HK-2 (cell line): ENCODE results near the gene NOD1.

Experiments used
- DNase-seq: peaks from one replicate; pipeline ENCODE4 v3.0.0-alpha.2; 2018; ENCODE audit not compliant: unreplicated experiment

Gene NOD1

GRCh38 chr7:30470771-30471170 lies 7.8 kb downstream of the NOD1 start:
- DNase-seq, result no peak

GRCh38 chr7:30470163-30470770 lies 8.3 kb downstream of the NOD1 start:
- DNase-seq, result no peak

- no peak for DNase-seq
Measured at GRCh38 chr7:30469303-30469702, 9.3 kb downstream of the NOD1 start.

GRCh38 chr7:30468791-30469190 lies 9.8 kb downstream of the NOD1 start:
- no peak for DNase-seq

GRCh38 chr7:30468041-30468440 lies 10.5 kb downstream of the NOD1 start:
- no peak for DNase-seq

GRCh38 chr7:30467271-30467670 lies 11.3 kb downstream of the NOD1 start:
- no peak for DNase-seq

GRCh38 chr7:30466266-30466665 lies 12.3 kb downstream of the NOD1 start:
- DNase-seq, result no peak

- DNase-seq, result no peak
Measured at GRCh38 chr7:30465811-30466180, 12.8 kb downstream of the NOD1 start.

- no peak for DNase-seq
Measured at GRCh38 chr7:30465046-30465810, 13.4 kb downstream of the NOD1 start.

GRCh38 chr7:30464231-30464671 lies 14.3 kb downstream of the NOD1 start:
- no peak for DNase-seq

GRCh38 chr7:30463405-30464145 lies 15.0 kb downstream of the NOD1 start:
- DNase-seq, result no peak

- DNase-seq, result no peak
Measured at GRCh38 chr7:30462179-30462578, 16.4 kb downstream of the NOD1 start.

- no peak for DNase-seq
Measured at GRCh38 chr7:30460246-30460633, 18.3 kb downstream of the NOD1 start.

- peak; percentile 26 for DNase-seq
Measured at GRCh38 chr7:30459591-30460245, 18.9 kb downstream of the NOD1 start.

GRCh38 chr7:30458311-30458710 lies 20.3 kb downstream of the NOD1 start:
- no peak for DNase-seq

GRCh38 chr7:30453921-30454320 lies 24.7 kb downstream of the NOD1 start:
- DNase-seq, result no peak

- no peak for DNase-seq
Measured at GRCh38 chr7:30453016-30453415, 25.6 kb downstream of the NOD1 start.

- DNase-seq, result no peak
Measured at GRCh38 chr7:30452280-30452930, 26.2 kb downstream of the NOD1 start.

- no peak for DNase-seq
Measured at GRCh38 chr7:30451539-30452279, 26.9 kb downstream of the NOD1 start.

GRCh38 chr7:30450983-30451497 lies 27.5 kb downstream of the NOD1 start:
- no peak for DNase-seq
